K562 (cell line): ENCODE data around the gene ARHGAP12. TPM values are rescaled to one million over a fixed set of nuclear protein-coding genes. Genes with fewer than 3 reads are reported as not detected.

Source experiments
- ATAC-seq: fragments of 200-7000 bp; cut with Tn5 transposase; 3 replicates; pipeline ENCODE4 v1.9.1; 2020; ENCODE audit warnings: moderate library complexity
- BruUV-seq: library from RNA; stranded (reverse); fragments of 400-500 nt; replicated peaks from 2 replicates; lab custom pipeline; 2021; lab: Mats Ljungman, UMichigan
- CTCF ChIA-PET: fragments of 300-600 bp; formaldehyde crosslinking; extraction: SDS; loops from one replicate; lab custom pipeline; 2021; ENCODE audit warnings: low intra/inter-chr PET ratio; lab: Yijun Ruan, JAX
- POLR2A ChIA-PET: fragments of 300-600, 350-650 bp; sonication (Branson Sonifier 250); formaldehyde crosslinking; extraction: SDS; loops from one replicate; lab custom pipeline; 2021; ENCODE audit warnings: antibody characterized with exemption, inconsistent platforms; lab: Yijun Ruan, JAX
- DNase-seq, 4 experiments: peaks; one replicate each; pipeline versions ENCODE4 v3.0.0 to v3.0.0-alpha.2; 2011 to 2018; ENCODE audit warnings: low spot score in 3 of 4, mixed read lengths in 3 of 4; ENCODE audit errors: extremely low read depth in 1 of 4
- FAIRE-seq: peaks from 2 replicates; lab custom pipeline; 2011; peaks lifted over from hg19 to GRCh38; lab: Jason Lieb, UNC
- H2AFZ ChIP-seq: 2 replicates; pipeline ENCODE4 v1.6.0; 2011; ENCODE audit warnings: low read depth, low read length, control low read depth, inconsistent platforms
- H3K27ac ChIP-seq: fragments of 200-600 bp; 3 replicates; pipeline ENCODE4 v1.8.0; 2011; ENCODE audit warnings: low read depth, mild to moderate bottlenecking, control low read depth, inconsistent platforms, low read length, moderate library complexity, mixed read lengths; ENCODE audit errors: extremely low read depth
- H3K27me3 ChIP-seq, 2 experiments: fragments of 300-600 bp in 1 of 2; 2 replicates in 1 of 2; 3 replicates in 1 of 2; pipeline versions ENCODE4 v1.6.0 to v1.8.0; 2011; ENCODE audit warnings: inconsistent platforms in 2 of 2, low read length in 2 of 2, mild to moderate bottlenecking in 1 of 2, mixed read lengths in 1 of 2, moderate library complexity in 1 of 2; ENCODE audit not compliant: control insufficient read depth in 2 of 2, insufficient read depth in 2 of 2
- H3K36me3 ChIP-seq: fragments of 300-600 bp; 3 replicates; pipeline ENCODE4 v1.8.0; 2011; ENCODE audit warnings: mild to moderate bottlenecking, low read length, inconsistent platforms; ENCODE audit not compliant: control insufficient read depth, insufficient read depth
- H3K4me1 ChIP-seq, 2 experiments: fragments of 200-600 bp in 1 of 2; replicated peaks in 1 of 2; 2 replicates in 1 of 2; 3 replicates in 1 of 2; pipeline versions ENCODE4 v1.5.1 to v1.8.0; 2011; ENCODE audit warnings: inconsistent platforms in 2 of 2, low read length in 2 of 2, mild to moderate bottlenecking in 1 of 2, mixed read lengths in 1 of 2, moderate library complexity in 1 of 2; ENCODE audit not compliant: control insufficient read depth in 2 of 2, insufficient read depth in 2 of 2
- H3K4me2 ChIP-seq: 2 replicates; pipeline ENCODE4 v1.6.1; 2011; ENCODE audit warnings: low read length, control low read depth, inconsistent platforms, mixed read lengths; ENCODE audit not compliant: insufficient read depth
- H3K4me3 ChIP-seq: fragments of 200-600 bp; sonication (generic), shearing (Covaris generic); 2 replicates; pipeline ENCODE4 v1.5.1; 2016; ENCODE audit warnings: control low read depth, inconsistent platforms
- H3K79me2 ChIP-seq: fragments of 200-600 bp; 3 replicates; pipeline ENCODE4 v1.8.0; 2011; ENCODE audit warnings: low read length, inconsistent platforms; ENCODE audit not compliant: control insufficient read depth, insufficient read depth
- H3K9ac ChIP-seq, 2 experiments: 2 replicates each; pipeline versions ENCODE4 v1.6.0 to v1.6.1; 2011; ENCODE audit warnings: low read depth in 2 of 2, low read length in 2 of 2, control low read depth in 1 of 2, inconsistent platforms in 1 of 2, mild to moderate bottlenecking in 1 of 2, mixed read lengths in 1 of 2; ENCODE audit not compliant: insufficient read depth in 1 of 2
- H3K9me1 ChIP-seq: one replicate; pipeline ENCODE4 v1.6.0; 2011; ENCODE audit warnings: inconsistent platforms, mild to moderate bottlenecking, low read length, moderate library complexity; ENCODE audit not compliant: control insufficient read depth, insufficient read depth
- H3K9me3 ChIP-seq: replicated peaks from 2 replicates; pipeline ENCODE4 v1.5.1; 2011; ENCODE audit warnings: low read depth, low read length, inconsistent platforms; ENCODE audit not compliant: control insufficient read depth, insufficient read depth
- H4K20me1 ChIP-seq: replicated peaks from 2 replicates; pipeline ENCODE4 v1.6.1; 2011; ENCODE audit warnings: low read length, inconsistent platforms, mixed read lengths; ENCODE audit not compliant: control insufficient read depth, insufficient read depth
- ARID3A ChIP-seq: IDR thresholded peaks from 2 replicates; pipeline ENCODE4 v1.6.1; 2012; ENCODE audit warnings: low read depth, low read length, improper control_type of control experiment, borderline replicate concordance
- C11orf30 ChIP-seq: fragments of 450-650 bp; IDR thresholded peaks from 2 replicates; pipeline ENCODE4 v1.6.1; 2016; ENCODE audit warnings: low read depth, mild to moderate bottlenecking
- CBX3 ChIP-seq, 2 experiments: IDR thresholded peaks; 1 replicate in 1 of 2; 2 replicates in 1 of 2; pipeline ENCODE4 v1.6.1; 2012; ENCODE audit warnings: inconsistent platforms in 2 of 2, low read length in 2 of 2, borderline replicate concordance in 1 of 2, control low read depth in 1 of 2
- MAFF ChIP-seq: IDR thresholded peaks from 2 replicates; pipeline ENCODE4 v1.6.1; 2012; ENCODE audit warnings: low read length, improper control_type of control experiment
- MAFG ChIP-seq: fragments of 450-650 bp; conservative IDR thresholded peaks from 2 replicates; pipeline ENCODE4 v1.6.1; 2016; ENCODE audit warnings: missing genetic modification characterization, missing compliant biosample characterization
- MAFK ChIP-seq: IDR thresholded peaks from 2 replicates; pipeline ENCODE4 v1.6.1; 2011; ENCODE audit warnings: low read length, improper control_type of control experiment
- ZNF316 ChIP-seq: fragments of 450-650 bp; IDR thresholded peaks from 2 replicates; pipeline ENCODE4 v1.6.1; 2016
- WGBS: fragments of 100-300 bp; shearing (Covaris generic); methylation state at CpG from one replicate; pipeline ENCODE4 v1.1.6; 2016; ENCODE audit warnings: low coverage, mixed read lengths; ENCODE audit not compliant: insufficient coverage; ENCODE audit errors: missing lambda C conversion rate; 5-methylcytosine and 5-hydroxymethylcytosine counted together
- in situ Hi-C: fragments of 300-500 bp; cut with MboI; formaldehyde crosslinking; loops from 4 replicates; pipeline ENCODE4 v1.15.0; 2018; ENCODE audit warnings: inconsistent platforms, mixed read lengths
- intact Hi-C: fragments of 100-400 bp; cut with micrococcal nuclease; formaldehyde crosslinking; loops from 2 replicates; pipeline ENCODE4 v1.14.2; 2022
- polyA plus RNA-seq, 8 experiments: library from polyadenylated mRNA; depleted of rRNA in 4 of 8; stranded (reverse) in 5 of 8; unstranded in 3 of 8; fragments of >200 nt; fragmentation: Nextera tagmentation in 2 of 8; fragmentation: Illumina TruSeq in 1 of 8; extraction: Ambion mirVana in 2 of 8; extraction: Trizol in 1 of 8; gene quantifications; 2 replicates each; pipeline versions ENCODE4 v1.2.1 to v1.2.3, GENCODE V29; 2011 to 2014; ENCODE audit warnings: inconsistent platforms in 1 of 8, missing spikeins in 1 of 8
- total RNA-seq, 7 experiments: library from RNA; depleted of rRNA in 6 of 7; stranded (reverse); fragments of >200 nt in 6 of 7; fragmentation: Illumina TruSeq in 2 of 7; extraction: Trizol in 2 of 7; gene quantifications; 2 replicates each; pipeline versions ENCODE4 v1.2.1 to v1.2.3, GENCODE V29; 2011 to 2021; ENCODE audit warnings: low replicate concordance in 1 of 7

ARHGAP12 gene
- total and polyA plus RNA-seq, 9 of the 15 experiments (the other 6 are each of a cell fraction or from before 2014, with no cell fraction given): 4.4 to 18.7 (median 10.1) TPM

- POLR2A ChIA-PET: no interaction called here
- peaks cover 26% of the 10 kb centered on the region; the same call in 1 of the 3 replicates for H3K79me2 ChIP-seq
- intact Hi-C loops: no loop called here
Observed at GRCh38 chr10:31873724-31874123, 54.9 kb downstream of the ARHGAP12 start.

More at GRCh38 chr10:31873724-31874123, 54.9 kb downstream of the ARHGAP12 start:
- H3K9me1 ChIP-seq: no peaks in the 10 kb centered on the region
- no TSS peak for BruUV-seq
- H3K9me3 ChIP-seq: no peaks in the 10 kb centered on the region
- H4K20me1 ChIP-seq: no peaks in the 10 kb centered on the region
- no peaks in the 10 kb centered on the region for H3K36me3 ChIP-seq
- in situ Hi-C loops: no loop called here
- H3K27me3 ChIP-seq: no peaks in the 10 kb centered on the region
- peaks cover 0 to 5% of the 10 kb centered on the region in 2 experiments; a peak in 2 of 5 replicates for H3K4me1 ChIP-seq
- H3K4me2 ChIP-seq: no peak overlapping the region
- TF ChIP-seq ARID3A (no peak), ZNF316 (peak; percentile 81), C11orf30 (peak; percentile 65), MAFK (peak; percentile 43), MAFF (peak; percentile 45), CBX3 (IDR thresholded peaks at IDR 0.05; ENCODE audit: borderline replicate concordance in 1 of 2, low read length in 2 of 2) (no peak), MAFG (tag) (0 out of 2 replicates have a peak, but pooled peaks have one; percentile 32)
- TF ChIP-seq, all 486 proteins: peak for 5
- H3K9ac ChIP-seq: no peak overlapping the region
- no peak overlapping the region for H3K4me3 ChIP-seq
- DNase-seq: no peak
- H2AFZ ChIP-seq: no peak overlapping the region
- WGBS: 94% methylated on average over 1 of the region's 1 CpG
- FAIRE-seq: no peak
- no peak for ATAC-seq
- CTCF ChIA-PET: no interaction called here
- H3K27ac ChIP-seq: no peak overlapping the region
